SJSA1 (cell line): ENCODE measurements around the gene SEMA5B. TPM values are rescaled to one million over a fixed set of nuclear protein-coding genes. Genes with fewer than 3 reads are reported as not detected.

Experiments
- DNase-seq, 2 experiments: peaks; one replicate each; pipeline ENCODE4 v3.0.0-alpha.2; 2015 to 2020; ENCODE audit warnings: low spot score in 2 of 2, low read depth in 1 of 2
- H3K27ac ChIP-seq: fragments of 250-450 bp; sonication (Bioruptor Pico); 2 replicates; pipeline ENCODE4 v1.5.1; 2020; ENCODE audit warnings: mild to moderate bottlenecking, moderate library complexity
- H3K27me3 ChIP-seq: fragments of 250-450 bp; sonication (Bioruptor Pico); replicated peaks from 2 replicates; pipeline ENCODE4 v1.5.1; 2020; ENCODE audit warnings: mild to moderate bottlenecking, moderate library complexity
- H3K36me3 ChIP-seq: fragments of 250-450 bp; sonication (Bioruptor Pico); 2 replicates; pipeline ENCODE4 v1.5.1; 2020; ENCODE audit warnings: mild to moderate bottlenecking
- H3K4me1 ChIP-seq: fragments of 250-450 bp; sonication (Bioruptor Pico); replicated peaks from 2 replicates; pipeline ENCODE4 v1.6.1; 2021; ENCODE audit warnings: mild to moderate bottlenecking
- H3K4me3 ChIP-seq: fragments of 250-450 bp; sonication (Bioruptor Pico); 2 replicates; pipeline ENCODE4 v1.5.1; 2020; ENCODE audit warnings: mild to moderate bottlenecking
- H3K9me3 ChIP-seq: fragments of 250-450 bp; sonication (Bioruptor Pico); replicated peaks from 2 replicates; pipeline ENCODE4 v1.5.1; 2020; ENCODE audit warnings: mild to moderate bottlenecking
- total RNA-seq: library from RNA; depleted of rRNA; stranded (reverse); fragments of >200 nt; shearing (Covaris generic); gene quantifications from 2 replicates; pipeline ENCODE4 v1.2.3, GENCODE V29; 2014

SEMA5B gene
- total RNA-seq, 1 experiment from 2014 or later, result not detected

DNA sequence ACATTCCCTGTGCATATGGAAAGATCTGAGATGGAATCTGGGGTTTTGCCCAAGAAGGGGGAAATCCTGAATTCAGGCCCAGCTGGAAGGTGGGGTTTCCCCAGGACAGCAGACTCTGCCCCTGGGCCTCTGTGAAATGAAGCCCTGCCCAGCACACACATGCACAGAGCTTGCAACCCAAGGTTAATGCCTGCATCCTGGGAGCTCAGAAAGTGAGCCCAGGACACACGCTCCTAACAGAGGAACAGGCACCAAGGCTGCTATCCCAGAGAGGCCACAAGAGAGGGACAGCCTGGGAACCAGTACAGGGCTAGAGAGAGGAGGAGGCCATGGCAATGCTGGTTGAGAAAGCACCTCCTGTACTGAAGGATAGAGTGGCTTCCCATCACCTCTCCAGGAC is 16.1 kb downstream of the SEMA5B start:
- H3K4me3 ChIP-seq, result no peak overlapping the region
- H3K36me3 ChIP-seq, result no peaks in the 10 kb centered on the region
- no peaks in the 10 kb centered on the region for H3K9me3 ChIP-seq
- peaks cover 45% of the 10 kb centered on the region for H3K27me3 ChIP-seq
- no peak overlapping the region for H3K27ac ChIP-seq
- no peaks in the 10 kb centered on the region for H3K4me1 ChIP-seq
- DNase-seq, result no peak

DNA sequence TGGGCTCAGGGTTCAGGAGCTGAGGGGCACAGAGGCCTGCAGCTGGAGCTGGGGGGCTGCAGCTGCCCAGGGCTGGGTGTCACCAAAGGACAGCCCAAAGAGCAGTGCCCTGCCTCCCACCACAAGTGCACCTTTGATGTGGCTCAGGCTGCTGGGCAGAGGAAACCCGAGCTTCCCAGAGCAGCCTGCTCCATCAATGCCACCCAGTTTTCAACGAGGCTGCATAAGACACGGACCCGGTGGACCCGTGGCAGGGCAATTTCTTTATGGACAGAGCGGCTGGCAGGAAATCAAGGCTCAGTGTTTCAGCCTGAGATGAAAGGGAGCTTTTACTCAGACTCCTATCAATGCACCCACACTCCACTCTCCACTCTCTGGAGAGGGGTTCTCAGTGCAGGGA is 18.7 kb downstream of the SEMA5B start:
- no peaks in the 10 kb centered on the region for H3K4me1 ChIP-seq
- H3K4me3 ChIP-seq, result no peak overlapping the region
- no peak for DNase-seq
- no peaks in the 10 kb centered on the region for H3K9me3 ChIP-seq
- H3K27ac ChIP-seq, result no peak overlapping the region
- H3K36me3 ChIP-seq, result no peaks in the 10 kb centered on the region
- H3K27me3 ChIP-seq, result peaks cover 43% of the 10 kb centered on the region

DNA sequence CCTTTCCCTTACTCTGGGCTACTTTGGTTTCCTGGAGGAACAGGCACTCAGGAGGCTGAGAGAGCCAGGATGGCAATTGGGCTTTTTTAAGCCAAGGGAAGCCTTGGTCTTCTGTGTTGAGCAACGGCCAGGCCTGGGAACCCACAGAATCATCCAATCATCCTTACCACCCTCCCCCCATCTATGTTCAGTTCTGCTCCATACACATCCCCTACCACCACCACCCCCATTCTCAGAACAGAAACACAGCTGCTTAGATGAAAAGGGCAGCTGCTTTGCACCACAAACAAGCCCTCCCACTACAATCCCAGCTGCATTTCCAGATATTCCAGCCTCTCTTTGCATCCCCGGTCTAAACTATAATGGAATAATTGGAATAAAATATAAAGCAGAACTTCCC is 21.0 kb downstream of the SEMA5B start:
- no peak overlapping the region for H3K4me3 ChIP-seq
- H3K36me3 ChIP-seq, result no peaks in the 10 kb centered on the region
- no peaks in the 10 kb centered on the region for H3K9me3 ChIP-seq
- H3K27ac ChIP-seq, result no peak overlapping the region
- no peaks in the 10 kb centered on the region for H3K4me1 ChIP-seq
- H3K27me3 ChIP-seq, result peaks cover 40% of the 10 kb centered on the region
- DNase-seq, result no peak

DNA sequence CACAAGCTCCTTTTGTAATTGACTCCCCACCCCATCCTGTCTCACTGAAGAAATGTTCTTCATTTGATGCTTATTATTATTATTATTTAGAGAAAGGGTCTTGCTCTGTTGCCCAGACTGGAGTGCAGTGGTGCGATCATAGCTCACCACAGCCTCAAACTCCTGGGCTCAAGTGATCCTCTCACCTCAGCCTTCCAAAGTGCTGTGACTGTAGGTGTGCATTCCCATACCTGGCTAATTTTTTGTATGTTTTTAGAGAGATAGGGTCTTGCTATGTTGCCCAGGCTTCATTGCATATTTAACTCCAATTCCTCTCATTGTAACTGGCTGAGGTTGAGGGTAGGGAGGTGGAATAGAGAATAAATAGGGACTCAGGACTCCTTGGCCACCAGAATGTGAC is 22.3 kb downstream of the SEMA5B start:
- no peaks in the 10 kb centered on the region for H3K9me3 ChIP-seq
- peaks cover 36% of the 10 kb centered on the region for H3K27me3 ChIP-seq
- H3K4me3 ChIP-seq, result no peak overlapping the region
- H3K27ac ChIP-seq, result no peak overlapping the region
- DNase-seq, result no peak
- H3K4me1 ChIP-seq, result no peaks in the 10 kb centered on the region
- H3K36me3 ChIP-seq, result no peaks in the 10 kb centered on the region

DNA sequence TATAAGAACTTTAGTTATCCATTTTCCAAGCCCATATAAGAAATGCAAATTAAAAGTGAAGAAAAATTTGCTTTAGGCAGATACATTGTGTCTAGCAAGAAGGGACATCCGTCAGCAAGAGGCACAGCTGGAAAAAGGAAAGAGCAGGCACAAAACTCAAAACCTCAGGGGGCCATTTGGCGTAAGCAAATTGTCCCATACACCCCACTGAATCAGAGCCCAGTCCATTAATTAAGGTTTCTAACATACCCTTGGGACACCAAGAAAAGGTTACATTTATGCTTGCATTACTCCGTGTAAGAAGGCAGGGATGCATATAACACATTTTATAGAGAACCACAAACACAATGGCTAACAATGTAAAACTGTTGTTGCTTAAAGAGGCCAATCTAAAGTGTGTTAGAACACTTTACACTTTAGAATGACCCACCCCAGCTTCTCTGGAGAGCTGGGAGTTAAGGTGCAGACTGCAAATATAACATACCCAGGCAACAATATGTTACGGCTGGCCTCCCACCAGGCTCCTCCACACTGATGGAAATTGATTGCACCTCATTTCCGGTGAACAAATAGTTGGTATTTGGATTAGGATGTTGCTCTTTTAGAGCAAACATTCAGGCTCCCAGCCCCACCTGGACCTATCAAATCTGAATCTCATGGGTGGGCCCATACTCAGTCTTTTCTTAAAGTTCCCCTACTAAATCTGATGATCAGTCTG is 23.2 kb downstream of the SEMA5B start:
- DNase-seq, result no peak
- Histone ChIP-seq H3K27ac (no peak overlapping the region), H3K27me3 (peaks cover 27% of the 10 kb centered on the region), H3K4me1 (no peaks in the 10 kb centered on the region), H3K9me3 (no peaks in the 10 kb centered on the region), H3K36me3 (no peaks in the 10 kb centered on the region), H3K4me3 (no peak overlapping the region)

DNA sequence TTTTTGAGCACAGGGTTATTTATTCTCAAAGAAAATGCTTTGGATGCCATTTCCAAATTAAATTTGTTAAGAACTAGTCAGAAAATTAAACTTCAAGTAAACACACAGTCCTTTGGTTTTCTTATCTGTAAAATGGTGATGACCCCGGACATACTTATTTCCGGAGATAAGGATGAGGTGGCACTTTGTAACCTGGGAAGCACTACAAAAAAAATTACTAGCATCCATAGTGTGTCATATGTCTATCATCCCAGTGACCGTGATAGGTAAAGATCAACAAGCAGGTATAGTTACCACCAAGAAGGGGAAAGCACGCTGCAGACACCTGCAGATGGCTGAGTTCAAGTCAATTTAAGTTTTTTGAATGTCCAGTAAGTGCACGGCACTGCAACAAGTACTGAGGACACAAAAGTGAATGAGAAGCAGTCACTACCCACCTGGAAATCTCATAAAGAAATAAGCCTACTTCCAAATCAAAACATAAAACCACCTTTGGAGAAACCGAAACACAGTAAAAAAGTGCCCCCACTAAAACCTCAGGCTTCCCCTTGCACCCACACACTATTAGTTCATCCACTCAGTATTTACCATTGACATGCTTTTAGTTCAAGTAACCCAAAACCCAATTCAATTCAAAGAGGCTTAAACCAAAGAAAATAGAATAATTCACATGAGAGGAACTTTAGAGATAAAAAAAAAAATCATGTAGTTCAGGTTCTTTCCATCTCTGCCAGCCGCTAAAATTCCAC is 24.6 kb downstream of the SEMA5B start:
- peaks cover 18% of the 10 kb centered on the region for H3K27me3 ChIP-seq
- H3K4me1 ChIP-seq, result no peaks in the 10 kb centered on the region
- no peak overlapping the region for H3K4me3 ChIP-seq
- H3K27ac ChIP-seq, result no peak overlapping the region
- H3K9me3 ChIP-seq, result no peaks in the 10 kb centered on the region
- no peaks in the 10 kb centered on the region for H3K36me3 ChIP-seq
- no peak for DNase-seq

DNA sequence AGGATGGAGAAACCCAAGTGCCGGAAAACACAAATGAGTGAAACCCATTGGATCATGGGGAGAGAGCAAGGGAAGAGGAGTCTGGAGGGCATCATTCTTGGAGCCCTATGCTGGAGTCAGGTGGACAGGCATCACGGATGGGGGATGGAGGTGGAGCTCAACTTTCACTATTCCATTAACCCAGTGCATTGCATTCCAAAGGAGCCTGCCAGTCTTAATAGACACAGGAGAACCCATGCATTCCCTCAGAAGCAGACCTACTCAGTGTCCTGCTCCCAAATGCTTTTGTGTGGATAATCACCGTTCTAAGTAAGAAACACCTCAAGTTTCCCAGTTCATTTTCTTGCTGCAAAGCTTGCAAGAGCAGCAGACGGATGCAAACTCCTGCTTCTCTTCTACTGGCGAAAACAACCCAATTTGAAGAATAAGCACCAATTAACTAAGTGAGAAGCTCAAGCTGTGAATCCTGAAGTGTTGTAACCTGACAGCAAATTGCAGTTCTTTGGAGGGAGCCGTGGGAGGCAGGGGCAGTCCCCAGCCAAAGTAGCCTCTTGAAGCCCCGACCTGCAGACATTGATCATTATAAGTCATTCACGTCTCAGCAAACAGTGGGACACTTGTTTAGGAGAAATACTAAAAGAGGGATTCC is 25.3 kb downstream of the SEMA5B start:
- Histone ChIP-seq H3K4me1 (no peaks in the 10 kb centered on the region), H3K27me3 (peaks cover 14% of the 10 kb centered on the region; the same call in 1 of the 2 replicates), H3K9me3 (no peaks in the 10 kb centered on the region), H3K36me3 (no peaks in the 10 kb centered on the region), H3K4me3 (no peak overlapping the region), H3K27ac (no peak overlapping the region)
- no peak for DNase-seq

DNA sequence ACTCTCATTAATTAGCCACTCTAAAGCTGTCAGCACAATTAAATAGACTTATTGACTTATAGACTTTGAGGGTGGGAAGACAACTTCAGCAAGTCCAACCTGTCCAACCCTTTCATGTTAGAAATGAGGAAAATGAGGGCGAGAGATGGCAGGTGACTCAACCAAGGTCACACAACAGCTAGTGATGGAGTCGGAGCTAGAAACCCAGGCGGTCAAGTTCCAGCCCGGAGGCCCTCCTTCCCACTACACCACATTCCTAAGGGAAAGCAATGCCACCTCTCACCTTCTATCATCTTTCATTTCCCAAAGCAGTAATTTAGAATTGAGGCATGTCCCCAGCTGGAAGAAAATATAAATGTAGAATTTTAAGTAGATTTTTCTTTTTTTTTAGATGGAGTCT is 28.7 kb downstream of the SEMA5B start:
- Histone ChIP-seq H3K4me3 (no peak overlapping the region), H3K9me3 (no peaks in the 10 kb centered on the region), H3K36me3 (no peaks in the 10 kb centered on the region), H3K27me3 (peaks cover 32% of the 10 kb centered on the region), H3K4me1 (no peaks in the 10 kb centered on the region), H3K27ac (no peak overlapping the region)
- no peak for DNase-seq

DNA sequence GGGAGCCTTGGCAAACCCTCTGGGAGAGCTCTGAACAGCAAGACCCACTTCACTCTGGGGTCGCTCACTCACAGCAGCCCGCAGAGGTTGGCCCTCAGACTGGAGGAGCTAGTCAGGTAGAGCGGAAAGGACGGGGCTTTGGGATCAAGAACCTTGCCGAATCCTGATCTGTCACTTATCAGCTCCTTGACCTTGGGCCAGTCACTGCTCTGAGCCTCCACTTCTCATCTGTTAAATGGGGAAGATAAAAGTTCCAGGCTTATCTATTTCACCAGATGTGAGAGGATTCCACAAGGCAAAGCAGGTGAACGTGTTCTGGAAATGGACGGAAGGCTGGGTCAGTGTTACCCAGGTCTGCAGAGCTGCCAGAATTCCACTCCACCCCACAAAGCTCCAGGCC is 29.4 kb downstream of the SEMA5B start:
- DNase-seq, result no peak
- Histone ChIP-seq H3K27me3 (peaks cover 33% of the 10 kb centered on the region), H3K4me3 (no peak overlapping the region), H3K4me1 (no peaks in the 10 kb centered on the region), H3K36me3 (no peaks in the 10 kb centered on the region), H3K9me3 (no peaks in the 10 kb centered on the region), H3K27ac (no peak overlapping the region)

DNA sequence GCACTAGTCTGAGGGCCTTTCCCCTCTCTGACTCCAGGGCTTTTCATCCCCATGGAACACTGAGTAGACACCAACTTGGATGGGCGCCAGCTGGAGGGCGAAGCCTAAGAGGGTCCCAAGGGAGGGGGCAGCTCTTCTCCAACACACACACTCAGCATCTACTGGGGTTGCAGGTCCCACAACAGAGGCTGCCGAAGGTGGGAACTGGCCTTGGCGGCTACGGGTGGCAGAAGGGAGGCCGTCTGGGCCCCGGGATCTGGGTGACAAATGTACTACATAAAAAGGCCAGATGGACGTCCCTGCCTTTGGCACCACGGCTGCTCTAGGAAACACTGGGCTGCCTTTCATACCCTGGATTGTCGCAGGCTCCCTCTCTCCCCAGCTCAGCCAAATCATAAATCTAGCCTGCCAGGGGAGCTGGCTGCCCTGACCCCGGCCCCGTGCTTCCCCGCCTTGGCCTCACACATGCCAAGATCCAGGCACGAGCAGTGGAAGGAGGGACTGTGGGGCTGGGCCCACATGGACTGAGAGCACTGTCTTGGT is 31.5 kb downstream of the SEMA5B start:
- peaks cover 28% of the 10 kb centered on the region for H3K27me3 ChIP-seq
- no peak overlapping the region for H3K4me3 ChIP-seq
- no peaks in the 10 kb centered on the region for H3K4me1 ChIP-seq
- DNase-seq, result no peak
- no peaks in the 10 kb centered on the region for H3K9me3 ChIP-seq
- no peak overlapping the region for H3K27ac ChIP-seq
- H3K36me3 ChIP-seq, result no peaks in the 10 kb centered on the region

DNA sequence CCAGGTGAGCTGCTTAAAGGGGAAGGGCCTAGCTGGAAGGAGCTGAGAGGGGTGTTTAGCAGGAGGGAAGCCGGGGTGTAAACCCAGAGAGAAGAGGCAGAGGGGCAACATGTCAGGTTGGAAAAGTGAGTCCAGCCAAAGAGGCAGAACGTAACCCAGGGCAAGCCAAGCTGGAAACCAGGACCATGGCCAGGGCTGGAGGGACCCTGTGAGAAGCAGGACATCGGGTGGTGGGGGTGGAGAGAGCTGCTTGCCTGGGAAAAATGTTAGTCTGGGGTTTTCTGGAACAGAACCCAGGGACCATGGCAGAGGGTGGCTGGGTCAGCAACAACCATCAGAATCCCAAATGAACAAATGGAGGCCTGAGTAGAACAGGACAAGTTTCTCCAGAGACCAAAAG is 32.6 kb downstream of the SEMA5B start:
- Histone ChIP-seq H3K27me3 (peaks cover 32% of the 10 kb centered on the region), H3K27ac (no peak overlapping the region)

DNA sequence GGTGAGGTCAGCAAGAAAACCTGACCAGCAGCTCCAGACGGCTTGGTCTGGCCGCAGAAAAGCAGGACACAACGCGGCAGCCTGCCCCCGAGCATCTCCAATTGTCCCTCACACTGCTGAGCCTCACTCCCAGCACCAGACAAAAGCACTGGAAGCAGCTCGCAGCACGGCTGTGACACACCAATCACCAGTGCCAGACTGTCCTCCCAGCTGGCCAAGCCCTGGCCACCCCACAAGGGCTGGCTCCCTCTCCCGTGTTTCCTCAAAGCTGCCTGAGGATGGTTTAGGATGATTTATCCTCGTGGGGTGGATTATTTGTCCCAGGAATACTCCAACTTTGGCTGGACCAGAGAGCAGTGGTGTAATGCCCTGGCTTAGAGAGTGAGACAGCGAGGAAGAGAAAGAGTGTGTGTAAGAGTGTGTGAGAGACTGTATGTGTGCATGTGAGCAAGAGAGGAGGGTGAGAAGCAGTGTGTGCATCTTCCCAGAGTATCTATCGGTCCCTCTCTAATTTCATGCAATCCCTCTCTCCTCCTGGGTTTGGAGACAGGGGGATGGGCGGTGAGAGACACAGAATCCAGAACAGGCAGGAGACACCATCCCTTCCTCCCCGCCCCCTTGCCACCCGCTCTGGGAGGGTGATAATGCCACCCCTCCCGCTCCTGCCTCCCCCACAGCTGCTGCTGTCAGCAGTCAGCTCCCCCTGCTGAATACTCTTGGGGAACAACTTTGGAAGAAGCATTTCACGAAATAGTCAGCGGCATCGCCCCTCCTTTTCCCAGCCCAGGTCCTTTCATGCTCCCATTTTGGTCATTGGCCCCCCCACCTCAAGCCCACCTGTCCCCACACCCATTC is 34.2 kb downstream of the SEMA5B start:
- H3K27me3 ChIP-seq, result peaks cover 32% of the 10 kb centered on the region
- DNase-seq, result no peak
- H3K4me1 ChIP-seq, result no peaks in the 10 kb centered on the region
- H3K4me3 ChIP-seq, result no peak overlapping the region
- no peaks in the 10 kb centered on the region for H3K36me3 ChIP-seq
- no peak overlapping the region for H3K27ac ChIP-seq
- H3K9me3 ChIP-seq, result no peaks in the 10 kb centered on the region

More for the DNA sequence above, 32.6 kb downstream of the SEMA5B start:
- no peak for DNase-seq
- H3K4me1 ChIP-seq, result no peaks in the 10 kb centered on the region
- no peaks in the 10 kb centered on the region for H3K9me3 ChIP-seq
- H3K4me3 ChIP-seq, result no peak overlapping the region
- no peaks in the 10 kb centered on the region for H3K36me3 ChIP-seq

DNA sequence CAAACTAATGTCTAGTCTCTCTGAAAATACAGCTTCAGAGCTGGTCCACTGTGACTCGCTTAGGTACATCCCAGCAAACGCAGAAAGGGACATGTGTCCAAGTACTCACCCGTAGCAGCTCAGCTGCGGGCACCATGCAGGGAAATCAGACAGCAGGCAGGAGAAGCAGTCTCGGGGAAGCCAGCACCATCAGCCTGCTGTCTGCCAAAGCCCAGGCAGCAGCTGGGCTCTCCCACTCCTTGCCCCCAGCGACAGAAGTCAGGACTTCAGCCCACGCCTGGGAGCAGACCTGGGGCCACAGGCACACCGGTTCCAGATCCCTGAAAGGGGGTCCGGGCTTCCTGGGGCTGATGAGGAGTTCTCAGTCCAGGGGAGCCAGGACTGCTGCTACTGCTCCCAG is 34.9 kb downstream of the SEMA5B start:
- Histone ChIP-seq H3K27ac (no peak overlapping the region), H3K36me3 (no peaks in the 10 kb centered on the region), H3K9me3 (no peaks in the 10 kb centered on the region), H3K4me1 (no peaks in the 10 kb centered on the region), H3K27me3 (peaks cover 32% of the 10 kb centered on the region), H3K4me3 (no peak overlapping the region)
- no peak for DNase-seq
